GM13976 (cell line): Measurements from ENCODE around the gene OCA2.

Source experiments
- DNase-seq: peaks from one replicate; pipeline ENCODE4 v3.0.0; 2012; ENCODE audit warnings: low spot score
- in situ Hi-C: fragments of 300-500 bp; cut with MboI; formaldehyde crosslinking; loops from one replicate; pipeline ENCODE4 v1.12.0; 2022; ENCODE audit warnings: low sequenced_read_pairs, mixed read lengths, inconsistent platforms; ENCODE audit not compliant: unreplicated experiment
- TF ChIP-seq, protein P1 (sequence below): IDR thresholded peaks from 2 replicates; pipeline ENCODE4 v1.5.1; 2012; ENCODE audit warnings: borderline replicate concordance, mild to moderate bottlenecking; ENCODE audit not compliant: insufficient read depth; ENCODE audit errors: extremely low read depth, missing control alignments, control extremely low read depth

Gene OCA2

DNA sequence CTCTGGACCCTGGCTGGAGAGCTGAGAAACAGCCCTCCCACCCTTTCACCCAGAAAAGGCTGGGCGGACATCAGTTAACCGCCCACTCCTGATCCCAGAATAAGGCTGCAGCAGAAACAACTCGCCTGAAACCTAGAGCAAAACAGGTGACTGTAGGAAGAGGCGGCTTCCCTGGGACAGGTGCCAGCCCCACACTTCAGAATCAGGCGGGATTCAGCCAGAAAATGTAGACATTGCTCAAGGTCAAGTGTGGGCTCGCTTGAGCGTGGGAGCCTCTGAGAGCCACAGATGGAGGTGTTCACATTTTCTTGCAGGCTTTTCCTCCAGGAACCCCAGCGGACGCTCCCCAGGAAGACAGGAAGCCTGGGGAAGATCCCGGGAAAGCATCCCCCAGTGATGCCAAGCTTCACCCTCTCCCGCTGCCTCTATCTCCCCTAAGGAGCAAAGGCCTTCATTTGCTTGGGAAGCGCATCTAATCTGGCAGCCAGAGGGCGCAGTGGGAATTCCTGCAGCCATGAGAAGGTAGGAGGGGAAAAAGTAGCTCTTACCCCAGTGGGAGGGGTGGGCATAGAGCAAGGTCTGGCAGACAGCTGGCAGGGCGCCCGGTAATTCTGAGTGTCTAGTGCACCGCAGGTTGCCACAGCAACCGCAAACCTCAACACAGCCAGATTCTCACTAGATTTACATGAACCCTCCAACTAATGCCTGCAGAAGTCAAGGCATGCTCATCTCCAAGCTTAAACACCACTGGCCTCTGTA, 77.7 kb downstream of the OCA2 start:
- in situ Hi-C loops, result no loop called here
- TF ChIP-seq, protein P1, sequence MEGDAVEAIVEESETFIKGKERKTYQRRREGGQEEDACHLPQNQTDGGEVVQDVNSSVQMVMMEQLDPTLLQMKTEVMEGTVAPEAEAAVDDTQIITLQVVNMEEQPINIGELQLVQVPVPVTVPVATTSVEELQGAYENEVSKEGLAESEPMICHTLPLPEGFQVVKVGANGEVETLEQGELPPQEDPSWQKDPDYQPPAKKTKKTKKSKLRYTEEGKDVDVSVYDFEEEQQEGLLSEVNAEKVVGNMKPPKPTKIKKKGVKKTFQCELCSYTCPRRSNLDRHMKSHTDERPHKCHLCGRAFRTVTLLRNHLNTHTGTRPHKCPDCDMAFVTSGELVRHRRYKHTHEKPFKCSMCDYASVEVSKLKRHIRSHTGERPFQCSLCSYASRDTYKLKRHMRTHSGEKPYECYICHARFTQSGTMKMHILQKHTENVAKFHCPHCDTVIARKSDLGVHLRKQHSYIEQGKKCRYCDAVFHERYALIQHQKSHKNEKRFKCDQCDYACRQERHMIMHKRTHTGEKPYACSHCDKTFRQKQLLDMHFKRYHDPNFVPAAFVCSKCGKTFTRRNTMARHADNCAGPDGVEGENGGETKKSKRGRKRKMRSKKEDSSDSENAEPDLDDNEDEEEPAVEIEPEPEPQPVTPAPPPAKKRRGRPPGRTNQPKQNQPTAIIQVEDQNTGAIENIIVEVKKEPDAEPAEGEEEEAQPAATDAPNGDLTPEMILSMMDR, result no peak
- peak; percentile 25 for DNase-seq

DNA sequence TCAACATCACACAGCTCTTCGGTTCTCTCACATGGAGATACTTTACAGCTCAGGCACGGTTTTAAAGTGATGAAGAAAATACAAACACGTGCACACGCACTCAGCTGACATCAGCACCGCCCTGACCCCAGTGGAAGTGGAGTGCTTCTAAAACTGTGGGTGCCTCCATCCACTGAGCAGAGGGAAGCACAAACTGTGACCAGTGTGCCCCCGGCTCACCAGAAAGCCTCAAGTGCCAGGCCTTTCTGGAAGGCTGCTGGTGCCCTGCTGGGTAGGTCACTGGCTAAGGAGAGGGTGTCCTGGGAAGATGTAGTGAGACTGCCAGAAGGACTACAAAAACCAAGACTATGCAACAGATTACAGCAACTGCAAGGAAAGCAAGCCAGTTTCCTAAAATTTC, 78.5 kb downstream of the OCA2 start:
- TF ChIP-seq, protein P1, result no peak
- peak; percentile 7 for DNase-seq
- in situ Hi-C loops, result no loop called here

DNA sequence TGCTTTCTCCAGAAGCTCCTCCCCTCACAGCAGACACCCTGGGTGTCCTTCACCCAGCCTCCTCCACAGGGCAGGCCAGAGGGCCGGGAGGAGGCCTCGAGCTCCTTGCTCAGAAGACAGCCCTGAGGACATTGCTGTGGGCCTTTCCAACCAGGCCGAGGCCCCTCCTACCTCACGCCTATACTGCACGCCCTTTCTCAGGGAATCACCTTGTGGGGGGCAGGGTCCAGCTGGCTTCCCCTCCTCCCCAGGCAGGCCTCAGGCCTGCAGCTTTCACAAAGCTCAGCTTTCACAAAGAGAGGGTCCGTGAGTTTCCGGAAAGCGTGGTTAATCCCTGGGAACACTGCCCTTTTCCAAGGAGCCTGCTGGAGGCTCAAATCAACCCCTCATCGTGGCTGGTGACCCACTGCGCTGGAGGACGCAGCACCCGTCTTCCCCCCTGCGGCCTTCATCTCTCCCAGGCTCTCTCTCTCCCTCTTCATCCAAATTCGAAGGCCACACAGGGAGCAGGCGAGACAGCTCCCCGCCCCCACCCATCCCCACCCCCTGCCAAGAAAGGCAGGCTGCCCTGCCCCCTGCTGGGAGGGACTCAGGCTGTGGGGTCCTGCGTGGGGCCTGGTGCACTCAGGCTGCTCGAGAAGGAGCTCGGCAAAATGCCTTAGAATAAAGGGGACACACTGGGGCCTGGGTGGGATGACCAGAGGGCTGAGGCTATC, 79.4 kb downstream of the OCA2 start:
- no peak for DNase-seq
- in situ Hi-C loops, result no loop called here
- TF ChIP-seq, protein P1, result no peak

DNA sequence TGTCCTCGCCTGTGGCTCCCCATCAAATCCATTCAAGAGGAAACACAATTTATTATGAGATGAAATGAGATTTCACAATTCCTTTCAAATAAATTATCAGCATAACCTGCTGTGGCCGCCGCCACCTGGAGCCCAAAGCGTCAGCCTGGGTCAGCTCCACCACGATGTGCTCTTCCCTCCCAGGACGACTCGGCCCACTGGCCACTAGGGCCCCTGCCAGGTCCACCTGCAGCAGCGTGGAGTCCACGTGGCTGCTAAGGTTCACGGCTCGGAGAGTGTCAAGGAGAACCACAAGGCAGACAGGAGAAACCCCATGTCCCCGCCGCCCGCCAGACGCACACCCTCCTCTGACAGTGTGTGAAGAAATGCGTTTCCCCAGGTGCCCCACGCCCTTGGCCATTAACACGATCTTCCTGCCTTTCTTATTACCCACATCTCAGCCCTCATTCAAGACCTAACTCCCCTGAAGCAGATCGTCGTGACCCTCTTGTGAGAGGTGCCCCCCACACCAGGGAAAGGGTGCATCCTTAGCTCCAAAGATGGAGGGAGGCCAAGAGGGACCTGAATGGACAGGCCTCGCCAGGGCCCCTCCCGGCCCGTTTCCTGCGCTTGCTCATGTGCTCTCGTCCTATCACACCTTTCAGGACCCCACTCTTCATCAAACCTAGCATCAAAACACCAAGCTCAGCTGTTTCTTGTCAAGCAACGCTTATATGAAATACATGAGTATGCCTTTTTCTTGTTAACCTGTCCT, 80.6 kb downstream of the OCA2 start:
- peak; percentile 11 for DNase-seq
- in situ Hi-C loops, result no loop called here
- TF ChIP-seq, protein P1, result no peak

DNA sequence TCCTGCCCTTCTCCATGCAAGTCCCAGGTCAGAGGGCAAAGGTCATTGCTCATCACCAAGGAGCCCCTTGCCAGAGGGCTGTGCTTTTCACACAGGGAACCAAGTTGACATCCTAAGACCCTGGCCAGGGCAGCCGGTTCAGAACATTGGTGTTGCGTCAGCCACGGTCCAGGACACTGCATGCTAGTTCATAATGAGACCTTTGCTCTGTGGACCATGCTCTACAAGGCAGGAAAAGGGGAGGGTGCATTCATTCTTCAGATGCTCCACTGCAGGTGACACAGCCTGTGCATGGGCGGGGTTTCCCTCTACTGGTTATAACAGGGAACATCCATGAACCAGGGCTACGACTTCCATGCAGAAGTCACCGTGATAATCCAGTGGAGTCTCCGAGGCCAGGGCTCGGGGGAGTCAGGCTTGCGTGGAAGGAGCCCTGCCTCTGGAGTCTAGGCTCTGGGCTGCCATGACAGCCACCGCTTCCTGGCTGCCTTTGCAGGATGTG, 81.6 kb downstream of the OCA2 start:
- DNase-seq, result no peak
- in situ Hi-C loops, result no loop called here
- TF ChIP-seq, protein P1, result no peak

DNA sequence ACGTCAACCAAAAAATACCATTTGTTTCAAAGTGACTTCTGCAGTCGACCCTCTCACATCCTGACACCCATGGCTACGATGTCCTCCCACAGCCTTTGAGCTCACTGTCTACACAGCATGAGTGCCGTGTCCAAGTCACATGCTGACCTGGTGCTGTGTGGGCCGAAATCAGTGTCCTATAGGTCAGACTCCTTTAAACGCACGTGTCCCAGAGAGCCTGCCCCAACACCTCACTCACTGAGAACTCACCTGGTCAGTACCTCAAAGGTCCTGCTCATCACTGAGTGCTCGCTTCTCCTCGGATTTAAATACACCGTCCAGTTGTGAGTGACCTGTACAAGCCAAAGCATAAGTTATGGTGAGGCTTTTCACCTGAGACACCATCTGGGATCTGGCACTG, 83.3 kb downstream of the OCA2 start:
- no peak for DNase-seq
- in situ Hi-C loops, result no loop called here

More for the DNA sequence above, 83.3 kb downstream of the OCA2 start:
- TF ChIP-seq, protein P1, result no peak
